Neuron (in vitro differentiated cells): ENCODE data around the gene TBC1D19.

Source experiments
- H2AFZ ChIP-seq: one replicate; pipeline ENCODE4 v1.6.1; 2013; ENCODE audit warnings: low read depth, mild to moderate bottlenecking, inconsistent platforms, low read length, moderate library complexity
- H3K27me3 ChIP-seq: one replicate; pipeline ENCODE4 v1.6.1; 2013; ENCODE audit warnings: low read length; ENCODE audit not compliant: insufficient read depth
- H3K36me3 ChIP-seq: one replicate; pipeline ENCODE4 v1.6.1; 2013; ENCODE audit warnings: low read length; ENCODE audit not compliant: insufficient read depth
- H3K4me1 ChIP-seq: one replicate; pipeline ENCODE4 v1.6.1; 2013; ENCODE audit warnings: low read length; ENCODE audit not compliant: insufficient read depth
- H3K4me3 ChIP-seq: 2 replicates; pipeline ENCODE4 v1.5.1; 2013; ENCODE audit warnings: mild to moderate bottlenecking, low read length, moderate library complexity
- H3K9me3 ChIP-seq: one replicate; pipeline ENCODE4 v1.6.1; 2013; ENCODE audit warnings: low read length

Gene TBC1D19

DNA sequence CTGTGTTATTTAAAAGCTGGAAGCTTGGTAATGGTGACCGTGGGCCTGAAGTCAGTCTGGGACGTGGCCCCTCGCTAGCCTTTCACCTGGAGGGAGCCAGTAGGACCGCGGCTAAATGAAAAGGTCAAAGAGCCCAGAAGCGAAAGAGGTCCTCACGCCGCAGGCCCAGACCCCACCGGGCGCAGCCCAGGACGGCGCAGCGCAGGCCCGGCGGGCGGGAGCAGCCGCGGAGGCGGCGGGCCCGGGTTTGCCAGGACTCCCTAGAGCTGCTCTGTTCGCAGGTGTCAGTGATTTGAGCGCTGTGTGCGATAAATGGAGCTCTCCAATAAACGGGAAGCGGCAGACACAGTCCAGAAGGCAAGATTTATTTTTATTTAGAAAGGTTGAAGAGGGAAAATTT lies 220.6 kb downstream of the TBC1D19 start:
- H3K27me3 ChIP-seq: no peaks in the 10 kb centered on the region
- H3K9me3 ChIP-seq: peaks cover under 1% of the 10 kb centered on the region
- H2AFZ ChIP-seq: no peak overlapping the region
- no peak overlapping the region for H3K4me3 ChIP-seq
- H3K36me3 ChIP-seq: no peaks in the 10 kb centered on the region
- H3K4me1 ChIP-seq: peaks cover 12% of the 10 kb centered on the region

DNA sequence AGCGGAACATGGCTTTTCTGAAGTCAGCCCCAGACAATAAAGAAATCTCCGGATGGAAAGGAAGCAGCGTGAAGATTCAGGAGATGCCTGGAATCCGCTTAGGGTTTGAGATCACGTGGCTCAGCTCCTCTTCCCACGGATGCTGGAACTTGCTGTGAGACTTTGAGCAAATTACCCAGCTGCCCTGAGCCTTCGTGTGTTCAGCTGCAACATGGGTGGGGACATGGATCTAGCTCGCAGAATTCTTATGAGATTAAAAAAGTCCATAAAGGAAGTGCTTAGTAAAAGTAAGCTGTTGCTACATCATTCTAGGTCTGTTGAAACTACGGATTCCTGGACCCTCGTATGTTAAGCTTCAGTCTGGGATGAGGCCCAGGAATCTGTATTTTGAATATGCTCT lies 221.0 kb downstream of the TBC1D19 start:
- H3K27me3 ChIP-seq: no peaks in the 10 kb centered on the region
- H3K36me3 ChIP-seq: no peaks in the 10 kb centered on the region
- H2AFZ ChIP-seq: no peak overlapping the region
- H3K4me1 ChIP-seq: peaks cover 12% of the 10 kb centered on the region
- H3K4me3 ChIP-seq: no peak overlapping the region
- H3K9me3 ChIP-seq: no peaks in the 10 kb centered on the region
